DOHH2 (cell line): Measurements from ENCODE around the gene FADS3.

Experiments used
- H3F3A ChIP-seq: fragments of 200-600 bp; sonication (generic), shearing (Covaris generic); 2 replicates; pipeline ENCODE4 v1.6.0; 2016; ENCODE audit warnings: antibody characterized with exemption, mild to moderate bottlenecking; ENCODE audit not compliant: control insufficient read depth, insufficient read depth
- H3K27ac ChIP-seq: fragments of 200-600 bp; sonication (generic); 2 replicates; pipeline ENCODE4 v1.5.1; 2014; ENCODE audit warnings: low read depth, mild to moderate bottlenecking, low read length, moderate library complexity
- H3K27me3 ChIP-seq: fragments of 200-600 bp; sonication (generic); 2 replicates; pipeline ENCODE4 v1.6.1; 2014; ENCODE audit warnings: mild to moderate bottlenecking, low read length, mixed read lengths; ENCODE audit not compliant: control insufficient read depth
- H3K36me3 ChIP-seq: fragments of 200-600 bp; sonication (generic); 2 replicates; pipeline ENCODE4 v1.6.1; 2014; ENCODE audit warnings: mild to moderate bottlenecking, low read length, moderate library complexity, mixed read lengths; ENCODE audit not compliant: control insufficient read depth
- H3K4me1 ChIP-seq: fragments of 200-600 bp; sonication (generic); 2 replicates; pipeline ENCODE4 v1.6.1; 2014; ENCODE audit warnings: mild to moderate bottlenecking, low read length, mixed read lengths; ENCODE audit not compliant: control insufficient read depth
- H3K4me2 ChIP-seq: fragments of 200-600 bp; sonication (generic); 2 replicates; pipeline ENCODE4 v1.6.0; 2014; ENCODE audit warnings: mild to moderate bottlenecking, low read length, moderate library complexity
- H3K4me3 ChIP-seq: fragments of 200-600 bp; sonication (generic); 2 replicates; pipeline ENCODE4 v1.5.1; 2014; ENCODE audit warnings: mild to moderate bottlenecking, low read length, mixed read lengths
- H3K79me2 ChIP-seq: fragments of 200-600 bp; sonication (generic); 2 replicates; pipeline ENCODE4 v1.6.1; 2014; ENCODE audit warnings: mild to moderate bottlenecking, low read length, mixed read lengths; ENCODE audit not compliant: control insufficient read depth
- H3K9me2 ChIP-seq: fragments of 200-600 bp; sonication (generic); replicated peaks from 2 replicates; pipeline ENCODE4 v1.6.1; 2014; ENCODE audit warnings: mild to moderate bottlenecking, low read length, mixed read lengths; ENCODE audit not compliant: control insufficient read depth
- H3K9me3 ChIP-seq: fragments of 200-600 bp; sonication (generic); 2 replicates; pipeline ENCODE4 v1.6.1; 2014; ENCODE audit warnings: antibody characterized with exemption, low read length, mixed read lengths; ENCODE audit not compliant: control insufficient read depth, insufficient read depth
- H4K20me1 ChIP-seq: fragments of 200-600 bp; sonication (generic); 2 replicates; pipeline ENCODE4 v1.6.0; 2014; ENCODE audit warnings: low read depth, mild to moderate bottlenecking, antibody characterized with exemption, low read length, moderate library complexity; ENCODE audit not compliant: control insufficient read depth, insufficient read depth
- EZH2phosphoT487 ChIP-seq: fragments of 200-600 bp; sonication (generic); IDR thresholded peaks from 2 replicates; pipeline ENCODE4 v1.6.1; 2017; ENCODE audit warnings: borderline replicate concordance, mild to moderate bottlenecking, antibody characterized with exemption, low read length, moderate library complexity, mixed read lengths
- TF ChIP-seq, protein P1 (sequence below): fragments of 200-600 bp; sonication (generic); IDR thresholded peaks from one replicate; pipeline ENCODE4 v1.5.1; 2014; ENCODE audit warnings: antibody characterized with exemption, mild to moderate bottlenecking, low read depth, low read length; ENCODE audit not compliant: poor library complexity, severe bottlenecking

FADS3 gene

DNA sequence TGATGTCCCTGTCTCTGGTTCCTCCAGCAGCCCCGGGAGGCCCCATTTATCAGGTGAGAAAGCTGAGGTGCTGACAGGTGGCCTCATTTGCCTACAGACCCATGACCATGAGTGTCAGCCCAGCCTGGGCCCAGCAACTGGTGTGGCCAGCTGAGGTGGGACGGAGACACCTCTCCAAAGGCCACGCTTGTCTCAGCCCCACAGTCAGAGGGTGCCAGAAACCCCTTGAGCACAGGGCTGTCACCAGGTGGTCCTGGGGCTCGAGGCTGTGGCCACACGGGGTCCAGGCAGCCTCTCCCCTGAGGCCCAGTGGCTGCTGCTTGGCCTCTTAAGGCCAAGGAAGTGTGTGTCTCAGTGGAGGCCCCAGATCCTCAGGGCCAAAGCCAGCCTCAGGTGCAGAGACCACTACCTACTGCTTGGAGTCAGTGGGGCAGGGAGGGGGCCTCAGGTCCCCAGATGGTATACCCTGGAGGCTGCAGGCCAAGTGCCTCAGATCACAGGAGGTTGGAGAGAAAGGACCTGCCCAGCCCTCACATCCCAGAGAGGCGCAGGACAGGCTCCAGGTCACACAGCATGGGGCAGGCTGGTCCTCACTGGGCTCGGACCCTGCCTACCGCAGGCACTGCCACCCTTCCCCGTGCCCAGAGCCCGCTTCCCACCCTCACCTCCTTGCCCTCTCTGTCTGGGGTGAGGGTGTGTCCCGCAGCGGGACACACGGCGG lies 14.6 kb upstream of the FADS3 start:
- Histone ChIP-seq H3K4me2 (no peak overlapping the region), H3K9me2 (no peaks in the 10 kb centered on the region), H3K79me2 (no peaks in the 10 kb centered on the region), H4K20me1 (no peaks in the 10 kb centered on the region), H3K4me1 (no peaks in the 10 kb centered on the region), H3K9me3 (no peaks in the 10 kb centered on the region), H3F3A (no peaks in the 10 kb centered on the region), H3K36me3 (no peaks in the 10 kb centered on the region), H3K27me3 (peaks cover 3% of the 10 kb centered on the region; the same call in 1 of the 2 replicates), H3K4me3 (no peak overlapping the region), H3K27ac (no peak overlapping the region)
- TF ChIP-seq EZH2phosphoT487 = no peak
- TF ChIP-seq, protein P1, sequence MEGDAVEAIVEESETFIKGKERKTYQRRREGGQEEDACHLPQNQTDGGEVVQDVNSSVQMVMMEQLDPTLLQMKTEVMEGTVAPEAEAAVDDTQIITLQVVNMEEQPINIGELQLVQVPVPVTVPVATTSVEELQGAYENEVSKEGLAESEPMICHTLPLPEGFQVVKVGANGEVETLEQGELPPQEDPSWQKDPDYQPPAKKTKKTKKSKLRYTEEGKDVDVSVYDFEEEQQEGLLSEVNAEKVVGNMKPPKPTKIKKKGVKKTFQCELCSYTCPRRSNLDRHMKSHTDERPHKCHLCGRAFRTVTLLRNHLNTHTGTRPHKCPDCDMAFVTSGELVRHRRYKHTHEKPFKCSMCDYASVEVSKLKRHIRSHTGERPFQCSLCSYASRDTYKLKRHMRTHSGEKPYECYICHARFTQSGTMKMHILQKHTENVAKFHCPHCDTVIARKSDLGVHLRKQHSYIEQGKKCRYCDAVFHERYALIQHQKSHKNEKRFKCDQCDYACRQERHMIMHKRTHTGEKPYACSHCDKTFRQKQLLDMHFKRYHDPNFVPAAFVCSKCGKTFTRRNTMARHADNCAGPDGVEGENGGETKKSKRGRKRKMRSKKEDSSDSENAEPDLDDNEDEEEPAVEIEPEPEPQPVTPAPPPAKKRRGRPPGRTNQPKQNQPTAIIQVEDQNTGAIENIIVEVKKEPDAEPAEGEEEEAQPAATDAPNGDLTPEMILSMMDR = no peak

DNA sequence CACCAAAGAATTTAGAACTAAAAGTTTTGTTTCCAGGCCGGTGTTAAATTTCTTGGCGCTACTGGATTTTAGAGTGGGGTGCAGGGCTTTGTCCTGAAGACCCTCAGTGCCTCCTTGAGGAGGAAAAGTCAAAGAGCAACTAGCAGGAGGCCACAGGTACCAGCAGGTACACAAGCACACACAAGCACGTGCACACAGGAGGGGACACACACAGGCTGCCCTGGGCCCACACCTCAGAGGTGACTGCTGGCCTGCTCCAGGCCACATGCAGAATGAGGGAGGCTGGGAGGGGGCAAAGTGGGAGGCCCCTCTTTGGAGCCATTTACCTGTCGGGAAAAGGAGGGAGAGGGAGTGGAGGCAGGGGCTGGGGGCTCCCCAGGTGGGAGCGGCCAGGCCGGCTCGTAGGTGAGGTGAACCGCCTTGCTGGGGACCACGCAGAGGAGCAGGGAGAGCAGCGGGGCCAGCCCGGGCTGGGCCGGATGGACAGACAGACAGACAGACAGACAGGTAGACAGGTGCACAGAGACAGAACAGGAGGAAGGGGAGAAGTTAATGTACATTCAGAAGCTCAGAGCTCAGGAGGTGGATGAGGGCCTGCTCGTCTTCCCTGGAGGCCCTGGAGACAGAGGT lies 13.8 kb upstream of the FADS3 start:
- no peak overlapping the region for H3K27ac ChIP-seq
- H3K36me3 ChIP-seq = no peaks in the 10 kb centered on the region
- H3K9me2 ChIP-seq = no peaks in the 10 kb centered on the region
- no peaks in the 10 kb centered on the region for H3K79me2 ChIP-seq
- no peaks in the 10 kb centered on the region for H4K20me1 ChIP-seq
- H3K27me3 ChIP-seq = peaks cover 3% of the 10 kb centered on the region; the same call in 1 of the 2 replicates
- H3K4me3 ChIP-seq = no peak overlapping the region
- TF ChIP-seq EZH2phosphoT487 = no peak
- TF ChIP-seq, protein P1 = no peak
- no peak overlapping the region for H3K4me2 ChIP-seq
- H3K9me3 ChIP-seq = no peaks in the 10 kb centered on the region
- H3K4me1 ChIP-seq = no peaks in the 10 kb centered on the region
- no peaks in the 10 kb centered on the region for H3F3A ChIP-seq

DNA sequence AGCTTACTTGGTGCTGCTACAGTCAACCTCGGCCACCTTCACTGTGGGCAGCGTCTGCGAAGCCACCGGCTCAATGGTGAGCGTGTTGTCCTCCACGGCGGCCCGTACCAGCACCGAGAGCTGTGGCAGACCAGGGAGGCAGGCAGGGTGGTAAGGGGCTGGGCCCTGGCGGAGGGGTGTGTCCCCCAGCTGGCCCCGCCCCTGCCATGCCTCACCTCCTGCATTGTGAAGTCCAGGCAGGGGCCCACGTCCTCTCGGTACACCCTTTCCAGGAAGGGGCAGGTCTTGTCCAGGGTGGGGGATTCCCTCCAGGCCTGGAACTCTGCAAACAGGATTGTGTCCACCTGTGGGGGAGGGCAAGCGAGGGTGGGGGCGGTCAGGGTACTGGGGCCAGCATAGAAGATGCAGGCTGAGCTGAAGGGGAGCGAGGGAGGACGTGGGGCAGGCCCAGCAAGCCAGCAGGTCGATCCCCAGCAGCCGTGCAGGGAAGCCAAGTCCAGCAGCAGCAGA lies 13.2 kb upstream of the FADS3 start:
- Histone ChIP-seq H4K20me1 (no peaks in the 10 kb centered on the region), H3F3A (no peaks in the 10 kb centered on the region), H3K36me3 (no peaks in the 10 kb centered on the region), H3K4me3 (no peak overlapping the region), H3K4me1 (no peaks in the 10 kb centered on the region), H3K27me3 (peaks cover 3% of the 10 kb centered on the region; the same call in 1 of the 2 replicates), H3K4me2 (no peak overlapping the region), H3K9me2 (no peaks in the 10 kb centered on the region), H3K9me3 (no peaks in the 10 kb centered on the region), H3K27ac (no peak overlapping the region), H3K79me2 (no peaks in the 10 kb centered on the region)
- TF ChIP-seq, protein P1 = no peak
- no peak for TF ChIP-seq EZH2phosphoT487
